ENCODE data around the gene HEY2. TPM values are rescaled to one million over a fixed set of nuclear protein-coding genes. Genes with fewer than 3 reads are reported as not detected.

HEY2 gene
- polyA plus RNA-seq, 2 of the 4 experiments (the other 2 are of a cell fraction), result 0.09 TPM; not detected in 1

GRCh38 chr6:125790358-125791150, 41.1 kb downstream of the HEY2 start, which contains the start of gene NCOA7 (continued):
- TF ChIP-seq SMC3 (IDR thresholded peaks at IDR 0.05), result 0 out of 3 replicates have a peak, but pooled peaks have one; percentile 4
- TF ChIP-seq ATOH8 (CRISPR knock-in tag; IDR thresholded peaks at IDR 0.05; ENCODE audit: low read depth), result no peak
- TF ChIP-seq HMGXB4 (CRISPR knock-in tag; IDR thresholded peaks at IDR 0.05; ENCODE audit: borderline replicate concordance), result 0 out of 2 replicates have a peak, but pooled peaks have one; percentile 30

GRCh38 chr6:125791151-125791819, 41.9 kb downstream of the HEY2 start:
- DNase-seq (ENCODE audit: low read depth in 1 of 2, low spot score in 1 of 2) (peak; percentile 61 to 71), FAIRE-seq (no peak), ATAC-seq (peak; percentile 62 to 75)
- CTCF ChIA-PET, result interaction anchor here (0.8 to 3.4 kb wide), 27 partner anchors 10 to 474 kb away, joined by 3 to 24 read pairs (median 5); partner anchors contain the start of genes HINT3 and TRMT11
- TF ChIP-seq RAD21 (conservative IDR thresholded peaks at IDR 0.05 in 1 of 2, IDR thresholded peaks at IDR 0.05 in 1 of 2) (peak; percentile 35 to 44; a peak in 3 of 5 replicates), NR3C1 (IDR thresholded peaks at IDR 0.05) (no peak), SMC3 (IDR thresholded peaks at IDR 0.05) (0 out of 3 replicates have a peak, but pooled peaks have one; percentile 27), CTCF (IDR thresholded peaks at IDR 0.05) (peak; percentile 53), ELK1 (IDR thresholded peaks at IDR 0.05; ENCODE audit: low read depth, low read length) (no peak)
- Histone ChIP-seq H3K4me1 (peaks cover 59% of the 10 kb centered on the region), H3K4me3 (peak overlapping the region; percentile 81), H3K27ac (peak overlapping the region; percentile 91 to 97), H3K4me2 (peak overlapping the region; percentile 81), H3K9me3 (no peaks in the 10 kb centered on the region)
- WGBS (ENCODE audit: missing lambda C conversion rate), result 1% methylated on average over 12 of the region's 28 CpGs
- POLR2A ChIA-PET, result interaction anchor here (1.0 to 3.6 kb wide), 9 partner anchors 10 to 195 kb away, joined by 3 to 47 read pairs (median 9); partner anchors contain the start of genes HINT3 and TRMT11

- Histone ChIP-seq H3K4me2 (peak overlapping the region; percentile 81), H3K27ac (peak overlapping the region; percentile 91 to 97; a peak in 5 of 6 replicates), H3K4me3 (peak overlapping the region; percentile 81), H3K4me1 (peaks cover 59% of the 10 kb centered on the region), H3K9me3 (no peaks in the 10 kb centered on the region)
- ATAC-seq, result no peak
- FAIRE-seq, result no peak
- ChIA-PET CTCF (interaction anchor here (0.8 to 3.4 kb wide), 20 partner anchors 10 to 475 kb away, joined by 3 to 24 read pairs (median 5); partner anchors contain the start of genes HINT3 and TRMT11), POLR2A (interaction anchor here (1.0 to 3.6 kb wide), 2 partner anchors 11 to 162 kb away, joined by 3 to 47 read pairs; no protein-coding TSS in a partner anchor)
- DNase-seq (ENCODE audit: low read depth in 1 of 2, low spot score in 1 of 2), result no peak
- TF ChIP-seq REST (IDR thresholded peaks at IDR 0.05) (no peak), E2F6 (IDR thresholded peaks at IDR 0.05; ENCODE audit: borderline replicate concordance, low read depth) (no peak), FOSB (CRISPR knock-in tag; IDR thresholded peaks at IDR 0.05) (no peak), CHD2 (IDR thresholded peaks at IDR 0.05; ENCODE audit: low read length, partially characterized antibody) (no peak), GATA3 (IDR thresholded peaks at IDR 0.05; ENCODE audit: borderline replicate concordance) (no peak), EHF (CRISPR knock-in tag; IDR thresholded peaks at IDR 0.05) (no peak), BCL3 (IDR thresholded peaks at IDR 0.05) (no peak), RCOR1 (IDR thresholded peaks at IDR 0.05; ENCODE audit: low read depth, low read length) (no peak), TP53 (CRISPR knock-in tag; IDR thresholded peaks at IDR 0.05) (no peak), USF2 (IDR thresholded peaks at IDR 0.05) (no peak), NFE2L2 (conservative IDR thresholded peaks at IDR 0.05; ENCODE audit: low read length) (no peak)
These were observed 42.4 kb downstream of the HEY2 start for GRCh38 chr6:125791820-125792165.

Measured in A549 (cell line).